ENCODE results near the gene SCT.

DNA sequence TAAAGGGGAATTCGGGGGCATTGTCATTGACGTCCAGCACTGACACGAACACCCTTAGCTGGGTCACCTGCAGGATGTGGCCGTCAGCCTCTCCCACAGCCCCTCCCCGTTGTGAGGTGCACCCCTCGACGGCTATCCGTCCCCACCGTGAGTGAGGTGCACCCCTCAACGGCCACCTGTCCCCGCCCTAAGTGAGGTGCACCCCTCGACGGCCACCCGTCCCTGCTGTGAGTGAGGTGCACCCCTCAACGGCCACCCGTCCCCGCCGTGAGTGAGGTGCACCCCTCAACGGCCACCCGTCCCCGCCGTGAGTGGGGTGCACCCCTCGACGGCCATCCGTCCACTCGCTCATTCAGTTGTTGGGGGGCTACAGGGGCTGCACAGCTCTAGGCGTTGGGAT, 5.1 kb downstream of the SCT start:
- no peak for TF ChIP-seq POLR2A (IDR thresholded peaks at IDR 0.05)
- TF ChIP-seq, protein P1, sequence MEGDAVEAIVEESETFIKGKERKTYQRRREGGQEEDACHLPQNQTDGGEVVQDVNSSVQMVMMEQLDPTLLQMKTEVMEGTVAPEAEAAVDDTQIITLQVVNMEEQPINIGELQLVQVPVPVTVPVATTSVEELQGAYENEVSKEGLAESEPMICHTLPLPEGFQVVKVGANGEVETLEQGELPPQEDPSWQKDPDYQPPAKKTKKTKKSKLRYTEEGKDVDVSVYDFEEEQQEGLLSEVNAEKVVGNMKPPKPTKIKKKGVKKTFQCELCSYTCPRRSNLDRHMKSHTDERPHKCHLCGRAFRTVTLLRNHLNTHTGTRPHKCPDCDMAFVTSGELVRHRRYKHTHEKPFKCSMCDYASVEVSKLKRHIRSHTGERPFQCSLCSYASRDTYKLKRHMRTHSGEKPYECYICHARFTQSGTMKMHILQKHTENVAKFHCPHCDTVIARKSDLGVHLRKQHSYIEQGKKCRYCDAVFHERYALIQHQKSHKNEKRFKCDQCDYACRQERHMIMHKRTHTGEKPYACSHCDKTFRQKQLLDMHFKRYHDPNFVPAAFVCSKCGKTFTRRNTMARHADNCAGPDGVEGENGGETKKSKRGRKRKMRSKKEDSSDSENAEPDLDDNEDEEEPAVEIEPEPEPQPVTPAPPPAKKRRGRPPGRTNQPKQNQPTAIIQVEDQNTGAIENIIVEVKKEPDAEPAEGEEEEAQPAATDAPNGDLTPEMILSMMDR (IDR thresholded peaks at IDR 0.05): no peak
- no peak for TF ChIP-seq POLR2AphosphoS5 (IDR thresholded peaks at IDR 0.05)
- TF ChIP-seq EP300 (IDR thresholded peaks at IDR 0.05): no peak

All from upper lobe of left lung (tissue), 4 donors.